GM12878 (cell line): Measurements from ENCODE around the gene PRR7. TPM values are rescaled to one million over a fixed set of nuclear protein-coding genes. Genes with fewer than 3 reads are reported as not detected.

Experiments used
- ATAC-seq: fragments of 200-7000 bp; cut with Tn5 transposase; 3 replicates; pipeline ENCODE4 v1.9.1; 2020; ENCODE audit warnings: mild to moderate bottlenecking, moderate library complexity
- BruUV-seq: library from RNA; stranded (reverse); fragments of 400-500 nt; replicated peaks from 2 replicates; lab custom pipeline; 2021; lab: Mats Ljungman, UMichigan
- CTCF ChIA-PET: fragments of 300-600 bp; sonication (Branson Sonifier 250); formaldehyde crosslinking; extraction: SDS; loops from one replicate; lab custom pipeline; 2021; ENCODE audit warnings: inconsistent platforms; lab: Yijun Ruan, JAX
- POLR2A ChIA-PET: fragments of 350-600 bp; formaldehyde crosslinking; extraction: SDS; loops from one replicate; lab custom pipeline; 2021; ENCODE audit warnings: inconsistent platforms; lab: Charles Lee
- RAD21 ChIA-PET: fragments of 300-600 bp; sonication (Branson Sonifier 250); formaldehyde crosslinking; loops from one replicate; lab custom pipeline; 2023; ENCODE audit warnings: antibody characterized with exemption; ENCODE audit not compliant: unreplicated experiment; lab: Charles Lee
- SMC1A ChIA-PET: fragments of 300-600 bp; sonication (Branson Sonifier 250); formaldehyde crosslinking; loops from one replicate; lab custom pipeline; 2023; ENCODE audit not compliant: unreplicated experiment, uncharacterized antibody; lab: Charles Lee
- DNase-seq: peaks from one replicate; pipeline ENCODE4 v3.0.0-alpha.2; 2011; ENCODE audit warnings: low read depth, low spot score
- FAIRE-seq: peaks from 3 replicates; lab custom pipeline; 2011; peaks lifted over from hg19 to GRCh38; lab: Jason Lieb, UNC
- H2AFZ ChIP-seq: 2 replicates; pipeline ENCODE4 v1.6.0; 2011; ENCODE audit warnings: low read depth, low read length, control low read depth; ENCODE audit not compliant: control insufficient read depth
- H3K27ac ChIP-seq: 2 replicates; pipeline ENCODE4 v1.5.1; 2011; ENCODE audit warnings: control low read depth; ENCODE audit not compliant: control insufficient read depth, insufficient read depth
- H3K27me3 ChIP-seq, 2 experiments: replicated peaks in 1 of 2; 2 replicates each; pipeline versions ENCODE4 v1.6.0 to v1.6.1; 2011; ENCODE audit warnings: low read length in 1 of 2; ENCODE audit not compliant: control insufficient read depth in 2 of 2, insufficient read depth in 2 of 2
- H3K36me3 ChIP-seq, 2 experiments: 2 replicates each; pipeline ENCODE4 v1.5.1; 2011; ENCODE audit warnings: low read length in 1 of 2; ENCODE audit not compliant: control insufficient read depth in 2 of 2, insufficient read depth in 2 of 2
- H3K4me1 ChIP-seq: 2 replicates; pipeline ENCODE4 v1.6.1; 2011; ENCODE audit warnings: mild to moderate bottlenecking, low read length, moderate library complexity, mixed read lengths; ENCODE audit not compliant: control insufficient read depth, insufficient read depth
- H3K4me2 ChIP-seq: 2 replicates; pipeline ENCODE4 v1.6.0; 2011; ENCODE audit warnings: control low read depth; ENCODE audit not compliant: control insufficient read depth, insufficient read depth
- H3K4me3 ChIP-seq: fragments of 200-600 bp; sonication (generic); 2 replicates; pipeline ENCODE4 v1.5.1; 2016
- H3K79me2 ChIP-seq: 2 replicates; pipeline ENCODE4 v1.6.0; 2011; ENCODE audit warnings: low read length; ENCODE audit not compliant: control insufficient read depth, insufficient read depth
- H3K9ac ChIP-seq: 2 replicates; pipeline ENCODE4 v1.8.0; 2011; ENCODE audit warnings: low read length, control low read depth, mixed read lengths; ENCODE audit not compliant: control insufficient read depth, insufficient read depth
- H3K9me3 ChIP-seq: replicated peaks from 3 replicates; pipeline ENCODE4 v1.5.1; 2011; ENCODE audit warnings: mild to moderate bottlenecking, low read length; ENCODE audit not compliant: control insufficient read depth, insufficient read depth
- H4K20me1 ChIP-seq: 2 replicates; pipeline ENCODE4 v1.6.0; 2011; ENCODE audit not compliant: control insufficient read depth, insufficient read depth
- BRCA1 ChIP-seq: IDR thresholded peaks from 2 replicates; pipeline ENCODE4 v1.6.1; 2011; ENCODE audit warnings: low read depth, low read length, improper control_type of control experiment
- E2F4 ChIP-seq: IDR thresholded peaks from 2 replicates; pipeline ENCODE4 v1.6.1; 2012; ENCODE audit warnings: low read depth, low read length, improper control_type of control experiment
- HCFC1 ChIP-seq: fragments of 150-350 bp; IDR thresholded peaks from 2 replicates; pipeline ENCODE4 v1.6.1; 2014; ENCODE audit warnings: low read length
- NFYB ChIP-seq: IDR thresholded peaks from 2 replicates; pipeline ENCODE4 v1.6.1; 2011; ENCODE audit warnings: low read depth, mild to moderate bottlenecking, low read length, improper control_type of control experiment, moderate library complexity; ENCODE audit not compliant: insufficient read depth
- POLR2AphosphoS2 ChIP-seq: IDR thresholded peaks from 2 replicates; pipeline ENCODE4 v1.6.1; 2011; ENCODE audit warnings: low read depth, mild to moderate bottlenecking, low read length, improper control_type of control experiment, moderate library complexity
- POLR2AphosphoS5 ChIP-seq: IDR thresholded peaks from 2 replicates; pipeline ENCODE4 v1.6.1; 2011; ENCODE audit warnings: mild to moderate bottlenecking, low read length, inconsistent platforms
- SREBF1 ChIP-seq: IDR thresholded peaks from 2 replicates; pipeline ENCODE4 v1.6.1; 2012; ENCODE audit warnings: mild to moderate bottlenecking, low read length
- TBL1XR1 ChIP-seq: IDR thresholded peaks from 2 replicates; pipeline ENCODE4 v1.6.1; 2012; ENCODE audit warnings: low read depth, low read length, improper control_type of control experiment
- ZNF687 ChIP-seq: fragments of 450-650 bp; IDR thresholded peaks from 2 replicates; pipeline ENCODE4 v1.6.1; 2017; ENCODE audit warnings: mild to moderate bottlenecking, moderate library complexity
- WGBS: methylation state at CpG from one replicate; pipeline ENCODE4 v1.1.6; 2016; ENCODE audit warnings: low lambda C conversion rate; ENCODE audit not compliant: insufficient replicate concordance, insufficient coverage; ENCODE audit errors: missing lambda C conversion rate; 5-methylcytosine and 5-hydroxymethylcytosine counted together
- in situ Hi-C: fragments of 300-500 bp; cut with MboI; formaldehyde crosslinking; loops from 9 replicates; pipeline ENCODE4 v1.14.3; 2018; ENCODE audit warnings: mixed read lengths
- intact Hi-C: fragments of 100-400 bp; cut with micrococcal nuclease; formaldehyde crosslinking; loops from one replicate; pipeline ENCODE4 v1.14.2; 2022; ENCODE audit not compliant: unreplicated experiment
- polyA plus RNA-seq, 11 experiments: library from polyadenylated mRNA; depleted of rRNA in 4 of 11; unstranded in 6 of 11; stranded (reverse) in 5 of 11; fragments of >200 nt; fragmentation: Nextera tagmentation in 4 of 11; fragmentation: Illumina TruSeq in 1 of 11; extraction: Ambion mirVana in 4 of 11; extraction: Trizol in 1 of 11; gene quantifications; 1 replicate in 1 of 11; 2 replicates in 10 of 11; pipeline versions ENCODE4 v1.2.1 to v1.2.3, GENCODE V29; 2011 to 2016; ENCODE audit warnings: inconsistent platforms in 2 of 11, missing spikeins in 2 of 11, low read depth in 1 of 11
- total RNA-seq, 4 experiments: library from RNA; depleted of rRNA in 3 of 4; stranded (reverse); fragments of >200 nt in 3 of 4; fragmentation: Illumina TruSeq in 1 of 4; extraction: Trizol in 1 of 4; gene quantifications; 2 replicates each; pipeline versions ENCODE4 v1.2.1 to v1.2.3, GENCODE V29; 2013 to 2021

Gene PRR7
- total and polyA plus RNA-seq, 10 of the 15 experiments (the other 5 are each of a cell fraction or from before 2014, with no cell fraction given), result 0.09 to 18.8 (median 4.6) TPM; not detected in 2

GRCh38 chr5:177469750-177470525, 23.3 kb downstream of the PRR7 start:
- Histone ChIP-seq H3K79me2 (peaks cover 4% of the 10 kb centered on the region; the same call in 1 of the 2 replicates), H2AFZ (no peak overlapping the region), H3K27ac (no peak overlapping the region), H3K4me3 (no peak overlapping the region), H3K4me1 (peaks cover 6% of the 10 kb centered on the region), H3K9ac (no peak overlapping the region), H4K20me1 (no peaks in the 10 kb centered on the region), H3K4me2 (no peak overlapping the region), H3K9me3 (no peaks in the 10 kb centered on the region), H3K27me3 (no peaks in the 10 kb centered on the region), H3K36me3 (no peaks in the 10 kb centered on the region)
- ChIA-PET POLR2A (interaction anchor here (1.2 kb wide), 1 partner anchor 13 kb away, joined by 3 read pairs; no protein-coding TSS in a partner anchor), SMC1A (no interaction called here), CTCF (interaction anchor here (0.6 to 2.0 kb wide), 4 partner anchors 12 to 106 kb away, joined by 3 to 5 read pairs (median 3); no protein-coding TSS in a partner anchor), RAD21 (no interaction called here)
- WGBS, result 36% methylated on average over 8 of the region's 8 CpGs
- no peak for ATAC-seq
- intact Hi-C loops, result no loop called here
- DNase-seq, result no peak
- BruUV-seq, result no TSS peak
- in situ Hi-C loops, result no loop called here
- TF ChIP-seq BRCA1, result no peak
- no peak for FAIRE-seq

GRCh38 chr5:177470759-177471536, 24.3 kb downstream of the PRR7 start:
- Histone ChIP-seq H3K4me1 (peaks cover 12% of the 10 kb centered on the region), H3K79me2 (peaks cover 4% of the 10 kb centered on the region; the same call in 1 of the 2 replicates), H4K20me1 (no peaks in the 10 kb centered on the region), H3K9me3 (no peaks in the 10 kb centered on the region), H3K4me3 (no peak overlapping the region), H3K9ac (no peak overlapping the region), H3K27me3 (no peaks in the 10 kb centered on the region), H3K36me3 (no peaks in the 10 kb centered on the region), H2AFZ (no peak overlapping the region), H3K27ac (no peak overlapping the region), H3K4me2 (no peak overlapping the region; the same call in 1 of the 2 replicates)
- no peak for ATAC-seq
- in situ Hi-C loops (no loop called here), intact Hi-C loops (no loop called here)
- ChIA-PET CTCF (interaction anchor here (0.6 to 2.4 kb wide), 7 partner anchors 11 to 107 kb away, joined by 3 to 13 read pairs (median 3); no protein-coding TSS in a partner anchor), SMC1A (interaction anchor here (1.2 kb wide), 1 partner anchor 27 kb away, joined by 3 read pairs; the partner anchor contains the start of gene PDLIM7), RAD21 (interaction anchor here (2.0 kb wide), 2 partner anchors 24 to 31 kb away, joined by 6 to 7 read pairs; no protein-coding TSS in a partner anchor), POLR2A (interaction anchor here (1.6 kb wide), 1 partner anchor 32 kb away, joined by 4 read pairs; no protein-coding TSS in a partner anchor)
- no peak for DNase-seq
- 55% methylated on average over 10 of the region's 10 CpGs for WGBS
- no TSS peak for BruUV-seq
- FAIRE-seq, result no peak
- TF ChIP-seq POLR2AphosphoS5 (no peak), HCFC1 (no peak), ZNF687 (no peak), E2F4 (no peak), TBL1XR1 (no peak), NFYB (no peak), POLR2AphosphoS2 (no peak), SREBF1 (no peak)
